H9 (cell line): ENCODE measurements around the gene F7. TPM values are rescaled to one million over a fixed set of nuclear protein-coding genes. Genes with fewer than 3 reads are reported as not detected.

Experiments used
- DNase-seq: peaks from one replicate; pipeline ENCODE4 v3.0.0-alpha.2; 2017
- H2AFZ ChIP-seq: one replicate; pipeline ENCODE4 v1.6.1; 2013; ENCODE audit warnings: mild to moderate bottlenecking, low read length, control low read depth, moderate library complexity
- H2AK5ac ChIP-seq: 2 replicates; pipeline ENCODE4 v1.6.1; 2013; ENCODE audit warnings: low read length, control low read depth, mixed read lengths; ENCODE audit not compliant: insufficient read length
- H2BK120ac ChIP-seq: one replicate; pipeline ENCODE4 v1.6.1; 2013; ENCODE audit warnings: low read depth, mild to moderate bottlenecking, low read length, control low read depth, inconsistent platforms; ENCODE audit not compliant: poor library complexity, severe bottlenecking
- H2BK12ac ChIP-seq: 2 replicates; pipeline ENCODE4 v1.6.1; 2013; ENCODE audit warnings: low read length, control low read depth, mixed read lengths, low read depth; ENCODE audit not compliant: insufficient read length
- H2BK15ac ChIP-seq: 2 replicates; pipeline ENCODE4 v1.6.1; 2013; ENCODE audit warnings: low read depth, low read length, control low read depth
- H2BK20ac ChIP-seq: one replicate; pipeline ENCODE4 v1.6.1; 2013; ENCODE audit warnings: low read depth, mild to moderate bottlenecking, low read length, control low read depth, inconsistent platforms; ENCODE audit not compliant: poor library complexity, severe bottlenecking
- H2BK5ac ChIP-seq: 2 replicates; pipeline ENCODE4 v1.6.1; 2013; ENCODE audit warnings: low read length, control low read depth, mixed read lengths; ENCODE audit not compliant: insufficient read length
- H3K14ac ChIP-seq: 2 replicates; pipeline ENCODE4 v1.6.1; 2013; ENCODE audit warnings: low read length, control low read depth; ENCODE audit not compliant: insufficient read depth
- H3K18ac ChIP-seq: 2 replicates; pipeline ENCODE4 v1.6.1; 2013; ENCODE audit warnings: low read depth, mild to moderate bottlenecking, mixed read lengths, low read length, control low read depth; ENCODE audit not compliant: insufficient read length
- H3K23ac ChIP-seq: 2 replicates; pipeline ENCODE4 v1.6.1; 2013; ENCODE audit warnings: low read length, control low read depth, mixed read lengths, low read depth; ENCODE audit not compliant: insufficient read length
- H3K23me2 ChIP-seq: 2 replicates; pipeline ENCODE4 v1.6.1; 2013; ENCODE audit warnings: low read depth, mild to moderate bottlenecking, mixed read lengths, low read length, control low read depth; ENCODE audit not compliant: insufficient read length, poor library complexity, severe bottlenecking
- H3K27ac ChIP-seq: 2 replicates; pipeline ENCODE4 v1.5.1; 2013; ENCODE audit warnings: low read length, control low read depth, mixed read lengths, low read depth; ENCODE audit not compliant: insufficient read length
- H3K27me3 ChIP-seq: 2 replicates; pipeline ENCODE4 v1.6.1; 2013; ENCODE audit warnings: low read length, control low read depth, inconsistent platforms; ENCODE audit not compliant: insufficient read depth
- H3K4ac ChIP-seq: 2 replicates; pipeline ENCODE4 v1.6.1; 2013; ENCODE audit warnings: low read depth, mild to moderate bottlenecking, control low read depth, inconsistent platforms, low read length, moderate library complexity
- H3K4me1 ChIP-seq: 2 replicates; pipeline ENCODE4 v1.6.1; 2013; ENCODE audit warnings: low read length, control low read depth, inconsistent platforms; ENCODE audit not compliant: insufficient read depth
- H3K4me2 ChIP-seq: 2 replicates; pipeline ENCODE4 v1.6.1; 2013; ENCODE audit warnings: low read length, control low read depth, mixed read lengths; ENCODE audit not compliant: insufficient read length, insufficient read depth
- H3K56ac ChIP-seq: 2 replicates; pipeline ENCODE4 v1.6.1; 2013; ENCODE audit warnings: low read depth, mild to moderate bottlenecking, mixed read lengths, low read length, control low read depth; ENCODE audit not compliant: insufficient read length
- H3K79me1 ChIP-seq: 2 replicates; pipeline ENCODE4 v1.6.1; 2013; ENCODE audit warnings: low read depth, mild to moderate bottlenecking, moderate library complexity, low read length, control low read depth, inconsistent platforms; ENCODE audit not compliant: insufficient read depth, poor library complexity, severe bottlenecking
- H3K79me2 ChIP-seq: 2 replicates; pipeline ENCODE4 v1.6.1; 2013; ENCODE audit warnings: low read length, control low read depth, inconsistent platforms; ENCODE audit not compliant: insufficient read depth
- H3K9ac ChIP-seq: 2 replicates; pipeline ENCODE4 v1.6.1; 2013; ENCODE audit warnings: low read length, control low read depth, mixed read lengths; ENCODE audit not compliant: insufficient read length; ENCODE audit errors: extremely low read depth
- H3K9me3 ChIP-seq: one replicate; pipeline ENCODE4 v1.6.1; 2013; ENCODE audit warnings: low read depth, low read length, inconsistent platforms; ENCODE audit not compliant: control insufficient read depth
- H3T11ph ChIP-seq: one replicate; pipeline ENCODE4 v1.6.1; 2013; ENCODE audit warnings: mild to moderate bottlenecking, low read length, control low read depth, inconsistent platforms
- H4K20me1 ChIP-seq: one replicate; pipeline ENCODE4 v1.6.1; 2013; ENCODE audit not compliant: control insufficient read depth, insufficient read length, insufficient read depth
- H4K5ac ChIP-seq: 2 replicates; pipeline ENCODE4 v1.6.1; 2013; ENCODE audit warnings: low read depth, mild to moderate bottlenecking, mixed read lengths, low read length, control low read depth; ENCODE audit not compliant: insufficient read length
- H4K8ac ChIP-seq: replicated peaks from 2 replicates; pipeline ENCODE4 v1.6.1; 2013; ENCODE audit warnings: low read length, control low read depth, mixed read lengths, low read depth; ENCODE audit not compliant: insufficient read length
- H4K91ac ChIP-seq: 2 replicates; pipeline ENCODE4 v1.6.1; 2013; ENCODE audit warnings: low read depth, mild to moderate bottlenecking, moderate library complexity, mixed read lengths, low read length, control low read depth; ENCODE audit not compliant: insufficient read length
- H3K27ac Mint-ChIP-seq, 3 experiments: 2 replicates in 2 of 3; 3 replicates in 1 of 3; pipeline ENCODE4 v1.8.0; 2020 to 2021; ENCODE audit warnings: mixed read lengths in 3 of 3, mild to moderate bottlenecking in 1 of 3, moderate library complexity in 1 of 3
- H3K27me3 Mint-ChIP-seq: 2 replicates; pipeline ENCODE4 v1.8.0; 2021; ENCODE audit warnings: low read depth, mild to moderate bottlenecking, moderate library complexity, mixed read lengths
- H3K36me3 Mint-ChIP-seq, 3 experiments: 2 replicates in 2 of 3; 3 replicates in 1 of 3; pipeline ENCODE4 v1.8.0; 2020 to 2021; ENCODE audit warnings: low read depth in 3 of 3, mixed read lengths in 3 of 3; ENCODE audit not compliant: insufficient read depth in 1 of 3
- H3K4me1 Mint-ChIP-seq, 2 experiments: 2 replicates each; pipeline ENCODE4 v1.8.0; 2020; ENCODE audit warnings: mixed read lengths in 2 of 2
- H3K4me3 Mint-ChIP-seq, 2 experiments: 2 replicates in 1 of 2; 3 replicates in 1 of 2; pipeline ENCODE4 v1.8.0; 2020 to 2021; ENCODE audit warnings: mild to moderate bottlenecking in 2 of 2, mixed read lengths in 2 of 2, moderate library complexity in 1 of 2
- H3K9me3 Mint-ChIP-seq, 2 experiments: 2 replicates in 1 of 2; 3 replicates in 1 of 2; pipeline ENCODE4 v1.8.0; 2020; ENCODE audit warnings: mild to moderate bottlenecking in 2 of 2, mixed read lengths in 2 of 2, moderate library complexity in 1 of 2
- WGBS: extraction: QIAGEN DNeasy Blood & Tissue Kit; methylation state at CpG from one replicate; pipeline ENCODE4 v1.1.7; 2013; ENCODE audit warnings: missing lambda C conversion rate, low lambda C conversion rate, mixed read lengths; ENCODE audit not compliant: insufficient read length; ENCODE audit errors: extremely low coverage; 5-methylcytosine and 5-hydroxymethylcytosine counted together
- total RNA-seq: library from RNA; stranded (reverse); gene quantifications from 2 replicates; pipeline ENCODE4 v1.2.1, GENCODE V29; 2021
- TF ChIP-seq, protein P1 (sequence below): fragments of 200-600 bp; sonication (generic); conservative IDR thresholded peaks from 3 replicates; pipeline ENCODE4 v1.8.0; 2021; ENCODE audit warnings: antibody characterized with exemption, mild to moderate bottlenecking

Gene F7
- total RNA-seq, 1 experiment from 2014 or later: 0.81 TPM

DNA sequence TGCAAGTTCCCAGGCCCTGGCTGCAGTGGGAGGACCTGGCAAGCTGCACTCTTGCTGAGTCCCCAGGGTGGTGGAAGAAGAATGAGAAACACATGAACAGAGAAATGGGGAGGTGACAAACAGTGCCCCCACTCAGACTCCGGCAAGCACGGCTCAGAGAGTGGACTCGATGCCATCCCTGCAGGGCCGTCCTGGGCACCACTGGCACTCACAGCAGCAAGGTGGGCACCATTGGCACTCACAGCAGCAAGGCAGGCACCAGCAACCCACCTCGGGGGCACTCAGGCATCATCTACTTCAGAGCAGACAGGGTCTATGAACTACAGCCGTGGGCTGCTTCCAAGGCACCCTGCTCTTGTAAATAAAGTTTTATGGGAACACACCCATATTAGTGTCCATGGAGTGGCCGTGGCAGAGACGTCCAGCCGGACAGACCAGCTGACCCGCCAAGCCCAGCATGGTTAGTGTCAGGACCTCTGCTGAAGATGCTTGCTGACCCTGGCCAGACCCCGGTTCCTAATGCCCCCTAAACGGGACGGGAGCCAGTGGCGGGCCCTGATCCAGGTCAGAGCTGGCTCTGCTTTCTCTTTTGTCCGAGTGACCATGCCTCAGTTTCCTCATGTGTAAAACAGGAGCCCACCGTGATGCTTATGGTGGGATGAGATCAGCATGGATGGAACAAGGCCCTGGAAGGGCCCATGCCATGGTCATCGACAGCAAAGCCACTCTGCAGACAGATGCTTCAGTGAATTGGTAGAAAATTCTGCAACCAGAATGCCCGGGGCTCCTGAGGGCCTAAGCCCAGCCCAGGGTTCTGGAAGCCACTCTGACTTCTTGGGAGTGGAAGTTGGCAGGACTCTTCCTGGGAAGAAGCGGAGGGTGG lies 14.9 kb downstream of the F7 start:
- H3K27me3 ChIP-seq: no peaks in the 10 kb centered on the region
- H3K4ac ChIP-seq: no peak overlapping the region
- H3K79me1 ChIP-seq: no peaks in the 10 kb centered on the region
- H3K4me3 Mint-ChIP-seq: no peak overlapping the region
- no peak overlapping the region for H4K8ac ChIP-seq
- H3K27ac ChIP-seq: no peak overlapping the region
- no peak overlapping the region for H2AFZ ChIP-seq
- no peak overlapping the region for H2BK120ac ChIP-seq
- H4K5ac ChIP-seq: no peak overlapping the region
- no peaks in the 10 kb centered on the region for H3K79me2 ChIP-seq
- peaks cover 10 to 15% of the 10 kb centered on the region in 2 experiments for H3K4me1 Mint-ChIP-seq
- no peak overlapping the region for H3K9ac ChIP-seq
- no peak for DNase-seq
- H3K23me2 ChIP-seq: no peaks in the 10 kb centered on the region
- H4K91ac ChIP-seq: no peak overlapping the region
- TF ChIP-seq, protein P1, sequence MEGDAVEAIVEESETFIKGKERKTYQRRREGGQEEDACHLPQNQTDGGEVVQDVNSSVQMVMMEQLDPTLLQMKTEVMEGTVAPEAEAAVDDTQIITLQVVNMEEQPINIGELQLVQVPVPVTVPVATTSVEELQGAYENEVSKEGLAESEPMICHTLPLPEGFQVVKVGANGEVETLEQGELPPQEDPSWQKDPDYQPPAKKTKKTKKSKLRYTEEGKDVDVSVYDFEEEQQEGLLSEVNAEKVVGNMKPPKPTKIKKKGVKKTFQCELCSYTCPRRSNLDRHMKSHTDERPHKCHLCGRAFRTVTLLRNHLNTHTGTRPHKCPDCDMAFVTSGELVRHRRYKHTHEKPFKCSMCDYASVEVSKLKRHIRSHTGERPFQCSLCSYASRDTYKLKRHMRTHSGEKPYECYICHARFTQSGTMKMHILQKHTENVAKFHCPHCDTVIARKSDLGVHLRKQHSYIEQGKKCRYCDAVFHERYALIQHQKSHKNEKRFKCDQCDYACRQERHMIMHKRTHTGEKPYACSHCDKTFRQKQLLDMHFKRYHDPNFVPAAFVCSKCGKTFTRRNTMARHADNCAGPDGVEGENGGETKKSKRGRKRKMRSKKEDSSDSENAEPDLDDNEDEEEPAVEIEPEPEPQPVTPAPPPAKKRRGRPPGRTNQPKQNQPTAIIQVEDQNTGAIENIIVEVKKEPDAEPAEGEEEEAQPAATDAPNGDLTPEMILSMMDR: no peak
- H3K23ac ChIP-seq: no peak overlapping the region
- no peaks in the 10 kb centered on the region for H4K20me1 ChIP-seq
- no CpG with 5 or more reads among the region's 19 CpGs for WGBS
- no peak overlapping the region; a peak in 1 of 7 replicates for H3K27ac Mint-ChIP-seq
- no peak overlapping the region for H2BK12ac ChIP-seq
- H3K9me3 Mint-ChIP-seq: no peaks in the 10 kb centered on the region
- no peak overlapping the region for H2BK5ac ChIP-seq
- no peak overlapping the region for H3T11ph ChIP-seq
- no peaks in the 10 kb centered on the region for H3K36me3 Mint-ChIP-seq
- no peak overlapping the region for H3K14ac ChIP-seq
- H3K18ac ChIP-seq: no peak overlapping the region
- H2AK5ac ChIP-seq: no peak overlapping the region
- no peak overlapping the region for H3K4me2 ChIP-seq
- H3K27me3 Mint-ChIP-seq: peaks cover 28% of the 10 kb centered on the region
- no peak overlapping the region for H3K56ac ChIP-seq
- H2BK15ac ChIP-seq: no peak overlapping the region
- no peaks in the 10 kb centered on the region; the same call in 1 of the 2 replicates for H3K4me1 ChIP-seq
- no peaks in the 10 kb centered on the region for H3K9me3 ChIP-seq
- no peak overlapping the region for H2BK20ac ChIP-seq
